Calu3 (cell line): ENCODE measurements around the gene OPHN1. TPM values are rescaled to one million over a fixed set of nuclear protein-coding genes. Genes with fewer than 3 reads are reported as not detected.

Source experiments
- Bru-seq: library from RNA; stranded (reverse); fragments of 400-500 nt; gene quantifications from one replicate; lab custom pipeline; 2021; lab: Mats Ljungman, UMichigan
- BruChase-seq, 2 experiments: library from RNA; stranded (reverse); fragments of 400-500 nt; gene quantifications; one replicate each; lab custom pipeline; 2021; lab: Mats Ljungman, UMichigan
- BruUV-seq: library from RNA; stranded (reverse); fragments of 400-500 nt; replicated peaks from 2 replicates; lab custom pipeline; 2021; lab: Mats Ljungman, UMichigan
- CTCF ChIA-PET: fragments of 300-600 bp; sonication (Branson Sonifier 250); formaldehyde crosslinking; loops from one replicate; lab custom pipeline; 2022; ENCODE audit warnings: antibody characterized with exemption; lab: Charles Lee
- DNase-seq: peaks from one replicate; pipeline ENCODE4 v3.0.0; 2022
- H3K27ac Mint-ChIP-seq: one replicate; pipeline ENCODE4 v1.8.0; 2022; ENCODE audit warnings: mixed read lengths; ENCODE audit not compliant: unreplicated experiment
- H3K27me3 Mint-ChIP-seq: one replicate; pipeline ENCODE4 v1.8.0; 2022; ENCODE audit warnings: mixed read lengths; ENCODE audit not compliant: unreplicated experiment
- H3K36me3 Mint-ChIP-seq: one replicate; pipeline ENCODE4 v1.8.0; 2022; ENCODE audit warnings: mild to moderate bottlenecking, moderate library complexity, mixed read lengths; ENCODE audit not compliant: insufficient read depth, unreplicated experiment
- H3K4me1 Mint-ChIP-seq: one replicate; pipeline ENCODE4 v1.8.0; 2022; ENCODE audit warnings: mild to moderate bottlenecking, low read depth, mixed read lengths; ENCODE audit not compliant: unreplicated experiment
- H3K4me3 Mint-ChIP-seq: one replicate; pipeline ENCODE4 v1.8.0; 2022; ENCODE audit warnings: mild to moderate bottlenecking, low read depth, moderate library complexity, mixed read lengths; ENCODE audit not compliant: unreplicated experiment
- H3K9me3 Mint-ChIP-seq: one replicate; pipeline ENCODE4 v1.8.0; 2022; ENCODE audit warnings: low read depth, mixed read lengths; ENCODE audit not compliant: unreplicated experiment
- CTCF ChIP-seq: fragments of 200-600 bp; IDR thresholded peaks from one replicate; pipeline ENCODE4 v1.8.0; 2022; ENCODE audit warnings: antibody characterized with exemption; ENCODE audit not compliant: unreplicated experiment
- intact Hi-C: fragments of 100-400 bp; cut with micrococcal nuclease; formaldehyde crosslinking; loops from one replicate; pipeline ENCODE4 v1.10.0; 2022; ENCODE audit not compliant: unreplicated experiment
- long read RNA-seq: library from polyadenylated mRNA; stranded (forward); transcript quantifications from one replicate; pipeline ENCODE4 v2.0.0, GENCODE V29; 2022
- total RNA-seq: library from RNA; stranded (reverse); gene quantifications from 2 replicates; pipeline ENCODE4 v1.2.3, GENCODE V29; 2022

OPHN1 gene
- total RNA-seq (10.8 and 13.1 TPM in 2 replicates), Bru-seq, nascent RNA (percentile 61 among the genes with signal in this experiment), BruChase-seq, experiment 1, labeled RNA remaining after a 6-hour chase (percentile 49 among the genes with signal in this experiment), BruChase-seq, experiment 2, labeled RNA remaining after a 2-hour chase (percentile 51 among the genes with signal in this experiment)
- long read RNA-seq, partial matches to known transcripts: 0 of 5 reads
- long read RNA-seq, other reads (novel, unspliced or antisense): 5 of 5 reads

DNA sequence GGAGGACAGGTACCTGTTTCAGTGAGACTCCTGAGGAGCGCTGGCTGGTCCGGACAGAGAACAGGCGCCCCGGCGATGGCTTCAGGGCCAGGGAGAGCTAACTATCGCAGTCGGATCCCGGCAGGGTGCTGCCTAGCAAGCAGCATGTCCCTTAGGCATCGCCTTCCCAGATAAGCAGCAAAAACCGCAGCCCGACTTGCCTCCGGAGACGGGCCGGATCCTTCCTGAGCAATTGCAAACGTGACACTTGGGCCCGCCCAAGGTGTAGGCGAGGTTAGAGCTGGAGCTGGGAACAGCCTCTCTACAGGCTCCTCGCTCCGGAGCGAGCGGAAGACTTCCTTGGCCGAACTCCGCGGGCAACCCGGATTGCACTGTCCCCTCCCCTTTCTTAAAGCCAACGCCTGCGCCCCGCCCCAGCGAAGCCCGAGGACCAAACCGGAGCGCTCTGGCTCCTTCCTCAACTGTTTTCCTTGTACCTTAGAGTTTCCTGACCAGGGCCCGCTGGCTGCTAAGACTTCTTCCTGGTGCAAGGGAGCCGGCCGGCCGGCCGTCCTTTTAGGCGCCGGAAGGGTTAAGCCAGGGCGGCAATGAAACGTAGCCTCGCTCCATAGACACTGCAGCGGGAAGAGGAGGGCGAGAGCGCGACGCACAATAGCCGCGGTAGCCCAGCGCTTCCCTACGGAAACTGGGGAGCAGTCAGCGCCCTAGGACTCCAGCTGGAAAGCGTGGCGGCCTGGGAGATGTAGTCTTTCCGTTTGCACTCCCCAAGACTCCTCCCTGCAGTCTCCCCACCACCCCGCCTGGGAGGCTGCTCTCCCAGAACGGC, at the start of gene OPHN1:
OPHN1 (minus strand) TSS at position 341 of the 826 bp plus-strand sequence. CDS start 475 bp downstream, outside the sequence.
- Mint-ChIP-seq H3K9me3 (no peaks in the 10 kb centered on the region), H3K27me3 (no peaks in the 10 kb centered on the region), H3K4me1 (peaks cover 14% of the 10 kb centered on the region), H3K27ac (peak within 1 kb of the TSS; percentile 73), H3K4me3 (peak within 1 kb of the TSS; percentile 96), H3K36me3 (peaks cover 23% of the 10 kb centered on the region)
- intact Hi-C loops: no loop called here
- no TSS peak for BruUV-seq
- peak; percentile 75 for DNase-seq
- TF ChIP-seq CTCF: no peak
- CTCF ChIA-PET: interaction anchor here (1.3 to 1.8 kb wide), 2 partner anchors 8 to 236 kb away, joined by 4 read pairs; no protein-coding TSS in a partner anchor

GRCh38 chrX:68480969-68481368, 47.7 kb upstream of the OPHN1 start:
- CTCF ChIA-PET: interaction anchor here (0.7 kb wide), 1 partner anchor 937 kb away, joined by 3 read pairs; no protein-coding TSS in a partner anchor
- no peaks in the 10 kb centered on the region for H3K4me1 Mint-ChIP-seq
- H3K27ac Mint-ChIP-seq: no peak overlapping the region
- no peak overlapping the region for H3K4me3 Mint-ChIP-seq
- intact Hi-C loops: no loop called here
- BruUV-seq: no TSS peak
- no peaks in the 10 kb centered on the region for H3K27me3 Mint-ChIP-seq
- DNase-seq: no peak
- H3K36me3 Mint-ChIP-seq: no peaks in the 10 kb centered on the region
- no peak for TF ChIP-seq CTCF
- H3K9me3 Mint-ChIP-seq: no peaks in the 10 kb centered on the region

GRCh38 chrX:68464796-68465195, 31.5 kb upstream of the OPHN1 start:
- CTCF ChIA-PET: no interaction called here
- Mint-ChIP-seq H3K4me1 (no peaks in the 10 kb centered on the region), H3K27me3 (no peaks in the 10 kb centered on the region), H3K36me3 (no peaks in the 10 kb centered on the region), H3K27ac (no peak overlapping the region), H3K4me3 (no peak overlapping the region), H3K9me3 (no peaks in the 10 kb centered on the region)
- intact Hi-C loops: no loop called here
- BruUV-seq: no TSS peak
- TF ChIP-seq CTCF: no peak
- DNase-seq: no peak

DNA sequence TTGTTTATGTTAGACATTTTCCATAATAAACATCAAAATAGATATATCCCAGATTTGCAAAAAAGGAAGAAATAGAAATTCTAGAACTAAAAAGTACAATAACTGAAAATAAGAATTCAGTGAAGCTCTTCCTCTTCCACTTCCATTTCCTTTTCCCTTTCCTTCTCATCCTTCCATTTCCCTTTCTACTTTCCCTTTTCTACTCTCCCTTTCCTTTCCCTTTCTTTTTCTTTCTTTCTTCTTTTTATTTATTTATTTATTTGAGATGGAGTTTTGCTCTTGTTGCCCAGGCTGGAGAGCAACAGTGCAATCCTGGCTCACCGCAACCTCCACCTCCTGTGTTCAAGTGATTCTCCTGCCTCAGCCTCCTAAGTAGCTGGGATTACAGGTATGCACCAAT, 30.6 kb upstream of the OPHN1 start:
- intact Hi-C loops: no loop called here
- no peak for TF ChIP-seq CTCF
- CTCF ChIA-PET: no interaction called here
- Mint-ChIP-seq H3K9me3 (no peaks in the 10 kb centered on the region), H3K27me3 (no peaks in the 10 kb centered on the region), H3K4me3 (no peak overlapping the region), H3K36me3 (no peaks in the 10 kb centered on the region), H3K4me1 (no peaks in the 10 kb centered on the region), H3K27ac (no peak overlapping the region)
- DNase-seq: no peak
- no TSS peak for BruUV-seq
